HG03139 (cell line): ENCODE results near the gene FDPS.
"Not testable (repeated sequence)": the region's sequence is repeated elsewhere in the genome, so short reads cannot be mapped to it uniquely, and the experiment has no call there.

Experiments used
- ATAC-seq: cut with Tn5 transposase; IDR thresholded peaks from one replicate; pipeline ENCODE4 v1.9.1; 2021; ENCODE audit not compliant: unreplicated experiment

Gene FDPS

GRCh38 chr1:155285063-155285462, 23.6 kb upstream of the FDPS start:
- no peak for ATAC-seq

GRCh38 chr1:155285631-155286044, 23.0 kb upstream of the FDPS start:
- ATAC-seq: no peak

- no peak for ATAC-seq
Observed at GRCh38 chr1:155286544-155286943, 22.1 kb upstream of the FDPS start.

- ATAC-seq: no peak
Observed at GRCh38 chr1:155287987-155288543, 20.6 kb upstream of the FDPS start.

- not testable (repeated sequence) for ATAC-seq
Observed at GRCh38 chr1:155291006-155291405, 17.7 kb upstream of the FDPS start.

GRCh38 chr1:155293086-155293749, 15.4 kb upstream of the FDPS start:
- ATAC-seq: no peak

GRCh38 chr1:155294520-155295182, 14.0 kb upstream of the FDPS start:
- ATAC-seq: no peak

- ATAC-seq: no peak
Observed at GRCh38 chr1:155295183-155295941, 13.3 kb upstream of the FDPS start.

- ATAC-seq: no peak
Observed at GRCh38 chr1:155295942-155296267, 12.8 kb upstream of the FDPS start.

- no peak for ATAC-seq
Observed at GRCh38 chr1:155296661-155297060, 12.0 kb upstream of the FDPS start.

- ATAC-seq: no peak
Observed at GRCh38 chr1:155297384-155297783, 11.3 kb upstream of the FDPS start.

GRCh38 chr1:155300024-155300423, 8.6 kb upstream of the FDPS start:
- no peak for ATAC-seq

GRCh38 chr1:155300553-155301329, 7.9 kb upstream of the FDPS start:
- ATAC-seq: no peak

GRCh38 chr1:155301342-155301841, 7.3 kb upstream of the FDPS start, which contains the start of gene PKLR:
TSS of gene PKLR (minus strand) at chr1:155301438. CDS start at chr1:155301395, 43 bp downstream.
- no peak for ATAC-seq

GRCh38 chr1:155304558-155305063, 4.1 kb upstream of the FDPS start:
- no peak for ATAC-seq

- ATAC-seq: no peak
Observed at GRCh38 chr1:155305881-155306391, 2.7 kb upstream of the FDPS start.

GRCh38 chr1:155307247-155307740, 1.4 kb upstream of the FDPS start:
- no peak for ATAC-seq

- ATAC-seq: no peak
Observed at GRCh38 chr1:155309423-155310021, 856 bp downstream of the FDPS start.

GRCh38 chr1:155313261-155313660, 4.6 kb downstream of the FDPS start:
- ATAC-seq: no peak

- ATAC-seq: no peak
Observed at GRCh38 chr1:155316922-155317321, 8.3 kb downstream of the FDPS start.
